GM21515 (cell line): ENCODE measurements around the gene CRACR2A.

Source experiments
- ATAC-seq: cut with Tn5 transposase; IDR thresholded peaks from one replicate; pipeline ENCODE4 v1.9.1; 2021; ENCODE audit not compliant: unreplicated experiment

Gene CRACR2A, protein sequence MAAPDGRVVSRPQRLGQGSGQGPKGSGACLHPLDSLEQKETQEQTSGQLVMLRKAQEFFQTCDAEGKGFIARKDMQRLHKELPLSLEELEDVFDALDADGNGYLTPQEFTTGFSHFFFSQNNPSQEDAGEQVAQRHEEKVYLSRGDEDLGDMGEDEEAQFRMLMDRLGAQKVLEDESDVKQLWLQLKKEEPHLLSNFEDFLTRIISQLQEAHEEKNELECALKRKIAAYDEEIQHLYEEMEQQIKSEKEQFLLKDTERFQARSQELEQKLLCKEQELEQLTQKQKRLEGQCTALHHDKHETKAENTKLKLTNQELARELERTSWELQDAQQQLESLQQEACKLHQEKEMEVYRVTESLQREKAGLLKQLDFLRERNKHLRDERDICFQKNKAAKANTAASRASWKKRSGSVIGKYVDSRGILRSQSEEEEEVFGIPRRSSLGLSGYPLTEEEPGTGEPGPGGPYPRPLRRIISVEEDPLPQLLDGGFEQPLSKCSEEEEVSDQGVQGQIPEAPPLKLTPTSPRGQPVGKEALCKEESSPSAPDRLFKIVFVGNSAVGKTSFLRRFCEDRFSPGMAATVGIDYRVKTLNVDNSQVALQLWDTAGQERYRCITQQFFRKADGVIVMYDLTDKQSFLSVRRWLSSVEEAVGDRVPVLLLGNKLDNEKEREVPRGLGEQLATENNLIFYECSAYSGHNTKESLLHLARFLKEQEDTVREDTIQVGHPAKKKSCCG

DNA sequence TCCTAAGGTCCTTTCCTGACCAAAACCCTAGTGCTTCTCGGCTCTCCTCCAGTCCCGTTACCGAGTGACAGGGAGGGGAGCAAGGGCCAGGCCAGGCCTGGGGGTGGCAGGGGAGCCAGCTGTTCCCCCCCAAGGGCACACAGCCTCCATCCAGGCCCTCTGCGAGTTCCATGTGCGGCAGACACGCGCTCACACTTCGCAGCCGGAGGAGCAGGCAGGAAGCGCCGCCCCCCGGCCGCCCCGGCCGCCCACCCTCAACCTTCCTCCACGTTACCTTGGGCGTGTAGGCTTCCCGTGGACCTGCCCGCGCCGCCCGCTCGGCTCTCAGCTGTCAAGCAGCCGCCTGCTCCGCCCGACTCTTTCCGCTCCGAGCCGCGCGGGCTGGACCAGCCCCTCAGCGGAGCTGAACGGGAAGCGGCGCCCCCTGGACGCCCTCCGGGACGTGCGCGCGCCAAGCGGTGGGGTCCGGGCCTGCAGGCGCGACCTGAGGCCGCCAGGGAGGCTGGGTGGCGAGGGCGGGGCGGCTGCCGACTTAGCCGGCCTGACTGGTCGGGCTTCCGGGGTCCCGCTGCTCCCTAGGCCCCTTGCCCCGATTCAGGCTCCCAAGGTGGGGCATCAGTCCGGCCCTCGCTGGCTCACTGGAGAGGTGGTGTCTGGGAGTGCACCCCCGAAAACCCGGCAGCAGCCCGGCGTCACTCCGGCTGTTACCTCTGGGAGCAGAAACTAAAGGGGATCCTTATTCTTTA lies at the start of gene CRACR2A:
Gene CRACR2A (minus strand): TSS at position 369 of the 746 bp plus-strand sequence. CDS start 56,110 bp downstream, outside the sequence.
- peak; percentile 81 for ATAC-seq

DNA sequence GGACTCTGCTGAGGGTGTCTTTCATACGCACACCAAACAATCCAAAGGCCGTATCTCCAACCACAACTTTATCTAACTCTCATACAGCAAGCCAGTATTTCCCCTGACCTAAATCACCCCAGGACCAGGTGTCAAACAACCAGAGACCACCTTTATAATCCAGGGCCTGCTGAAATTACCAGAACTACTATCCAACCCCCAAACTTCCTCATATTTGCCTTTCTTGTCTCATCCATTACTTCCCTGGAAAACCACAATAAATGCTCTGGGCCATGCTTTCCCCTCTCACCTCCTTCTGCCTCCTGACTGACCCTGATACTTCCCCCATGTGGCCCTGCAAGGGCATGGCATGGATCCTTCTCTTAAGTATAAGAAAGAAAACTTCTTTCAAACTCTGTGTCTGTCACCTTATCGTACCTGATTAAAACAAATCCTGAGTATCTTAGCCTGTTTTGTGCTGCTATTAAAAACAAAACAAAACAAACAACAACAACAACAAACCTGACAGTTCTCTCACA lies 44.7 kb upstream of the CRACR2A start:
- no peak for ATAC-seq

DNA sequence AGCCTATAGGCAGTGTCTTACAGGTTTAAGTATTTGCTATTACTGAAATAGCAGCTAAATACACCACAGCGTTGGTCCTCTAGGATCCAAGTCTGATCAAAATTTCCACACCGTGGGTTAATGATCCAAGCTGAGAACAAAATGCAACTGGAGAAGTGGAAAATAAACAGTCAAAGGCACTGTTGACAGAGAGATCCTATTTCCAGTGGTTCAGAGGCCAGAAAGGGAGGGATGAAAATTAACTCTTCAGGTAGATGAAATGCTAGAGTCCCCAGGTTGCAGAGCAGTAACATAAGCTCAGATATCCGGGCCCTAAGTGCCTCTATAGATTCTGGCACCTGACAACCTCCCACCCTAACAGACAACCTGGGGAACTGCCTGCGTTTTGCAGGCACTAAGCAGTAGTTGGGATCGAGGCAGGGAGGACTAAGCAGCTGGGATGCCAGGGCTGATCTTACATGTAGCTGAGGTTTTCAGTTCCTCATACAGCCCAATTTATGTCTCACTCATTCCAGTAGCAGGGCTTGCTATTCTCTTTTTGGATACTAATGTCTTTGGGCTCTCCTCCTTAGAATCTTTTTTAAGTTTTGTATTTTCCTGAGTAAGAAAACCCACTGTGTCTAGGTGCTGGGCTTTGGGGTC lies 42.7 kb upstream of the CRACR2A start:
- ATAC-seq = no peak

DNA sequence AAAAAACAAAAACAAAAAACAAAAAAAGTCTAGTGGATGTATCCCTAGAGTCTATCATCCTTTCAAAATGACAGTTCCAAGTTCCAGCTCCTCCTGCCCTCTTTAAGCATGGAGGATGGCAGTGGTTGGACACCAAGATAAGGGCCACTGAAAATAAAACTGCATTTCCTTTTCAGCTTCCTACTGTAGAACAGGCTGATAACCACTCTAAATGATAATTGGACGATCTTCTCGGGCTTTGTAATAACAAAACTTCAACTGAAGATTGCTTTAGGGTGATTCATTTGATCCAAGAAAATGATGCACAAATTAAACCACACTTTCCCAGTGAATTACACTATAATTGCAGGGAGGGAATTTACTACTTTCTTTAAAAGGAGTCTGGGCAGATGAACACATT lies 42.2 kb upstream of the CRACR2A start:
- no peak for ATAC-seq

DNA sequence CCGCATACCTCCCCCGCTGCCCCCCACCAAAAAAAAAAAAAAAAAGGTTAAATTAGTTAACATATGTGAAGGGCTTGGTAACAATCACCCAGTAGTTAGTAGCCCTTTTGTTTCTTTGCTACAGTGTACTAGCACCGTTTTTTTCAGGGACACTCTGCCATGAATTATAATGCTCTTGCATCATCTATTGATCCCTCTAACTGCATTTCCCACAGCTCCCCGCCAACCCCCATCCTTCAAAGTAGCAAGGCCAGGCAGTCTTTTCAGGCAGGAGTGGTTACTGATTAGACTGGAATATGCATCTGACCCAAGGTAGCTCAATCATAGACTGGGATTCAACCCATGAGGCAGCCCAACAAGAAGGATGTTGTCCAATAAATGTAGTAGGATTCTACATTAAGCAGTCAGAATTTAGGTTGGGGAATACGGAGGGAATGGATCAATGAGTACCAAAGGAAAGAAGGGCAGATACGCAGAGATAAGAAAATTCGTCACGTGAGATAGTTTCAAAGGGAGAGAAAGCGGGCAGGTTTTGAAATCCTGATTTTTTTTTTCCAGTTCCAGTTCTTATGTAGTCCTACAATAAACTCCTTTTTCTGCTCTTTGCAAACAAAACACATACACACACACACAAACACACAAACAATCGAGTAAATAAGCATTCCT lies 39.8 kb upstream of the CRACR2A start:
- ATAC-seq = no peak

DNA sequence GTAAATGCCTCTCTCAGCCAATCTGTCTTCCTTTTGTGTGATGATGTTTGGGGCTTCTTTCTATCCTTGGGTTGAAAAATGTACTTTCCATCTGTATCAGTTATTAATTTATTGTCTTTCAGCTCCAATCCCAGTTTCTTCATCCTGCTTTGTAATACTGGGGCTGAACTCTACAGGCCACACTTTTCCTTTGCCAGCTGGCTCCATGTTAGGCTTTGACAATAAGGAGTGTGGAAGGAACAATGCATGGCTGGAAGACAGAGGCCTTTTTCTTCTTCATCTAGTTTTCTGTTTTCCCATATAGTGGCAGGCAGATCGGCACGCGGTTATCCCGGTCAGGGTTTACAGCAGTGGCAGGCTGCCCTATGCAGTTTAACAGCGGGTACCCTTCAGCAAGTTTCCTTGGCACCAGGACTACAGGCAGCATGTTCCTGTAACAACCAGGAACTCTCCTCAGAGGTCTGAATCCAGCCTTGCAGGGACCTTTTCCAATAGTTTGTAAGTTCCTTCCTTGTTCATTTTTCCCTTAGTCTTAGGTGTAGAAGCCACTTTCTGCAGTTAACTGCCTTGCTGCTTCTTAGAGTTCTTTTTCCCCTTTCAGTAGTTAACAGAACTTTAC lies 38.5 kb upstream of the CRACR2A start:
- no peak for ATAC-seq

DNA sequence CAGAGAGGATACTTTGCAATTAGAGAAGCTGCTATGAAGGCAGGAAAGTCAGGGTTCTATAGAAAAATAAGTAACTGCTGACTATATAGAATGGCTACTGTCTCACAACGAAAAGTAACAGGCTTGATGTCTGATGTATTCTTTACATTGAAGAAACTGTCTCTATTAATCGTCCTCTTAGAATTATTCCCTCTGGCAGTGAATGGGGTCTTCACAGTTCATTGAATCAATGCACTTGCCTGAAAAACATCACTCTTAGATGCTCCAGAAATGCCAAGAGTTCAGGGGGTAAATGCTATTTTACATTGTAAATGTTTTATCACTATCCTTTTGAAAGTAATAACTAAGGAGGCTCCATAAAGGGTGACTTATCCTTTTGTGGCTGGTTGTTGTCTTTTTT lies 37.7 kb upstream of the CRACR2A start:
- no peak for ATAC-seq

DNA sequence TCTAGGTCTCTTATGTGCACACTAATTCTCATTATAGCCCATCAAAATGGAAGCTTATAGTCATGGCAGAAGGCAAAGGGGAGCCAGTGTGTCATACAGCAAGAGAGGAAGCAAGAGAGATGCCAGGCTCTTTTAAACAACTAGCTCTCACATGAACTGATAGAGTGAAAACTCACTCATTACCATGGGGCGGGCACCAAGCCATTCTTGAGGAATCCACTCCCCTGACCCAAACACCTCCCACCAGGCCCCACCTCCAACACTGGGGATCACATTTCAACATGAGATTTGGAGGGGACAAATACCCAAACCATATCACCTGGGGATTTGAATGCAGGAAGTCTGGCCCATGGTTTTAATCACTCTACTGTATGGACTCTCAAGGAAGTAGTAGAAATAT lies 36.9 kb upstream of the CRACR2A start:
- ATAC-seq = no peak

DNA sequence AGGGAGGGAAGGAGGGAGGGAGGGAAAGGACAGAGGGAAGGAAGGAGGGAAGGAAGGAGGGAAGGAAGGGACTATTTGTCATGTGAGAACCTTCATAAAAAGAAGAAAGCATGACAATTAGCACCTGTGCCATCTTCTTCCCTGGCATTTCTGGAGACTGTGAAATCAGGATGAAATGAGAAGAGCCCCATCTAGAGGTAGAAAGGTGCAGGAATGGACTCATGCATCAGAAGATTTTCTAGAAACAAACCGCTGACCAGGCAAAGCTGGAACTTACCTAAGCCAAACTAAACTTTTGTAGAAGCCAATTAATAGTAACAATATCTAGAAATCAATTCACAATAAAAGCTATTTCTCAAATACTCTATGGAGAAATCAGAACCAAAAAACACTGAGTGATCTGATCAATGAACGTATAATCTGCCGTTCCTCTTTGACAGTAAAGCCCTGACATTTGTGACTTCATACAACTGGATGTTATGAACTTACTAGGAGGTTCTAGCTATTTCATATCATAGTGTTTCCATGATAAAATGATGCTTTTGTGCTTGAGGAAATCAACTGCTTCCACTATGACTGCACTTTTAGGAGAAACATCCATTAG lies 24.4 kb upstream of the CRACR2A start:
- no peak for ATAC-seq

DNA sequence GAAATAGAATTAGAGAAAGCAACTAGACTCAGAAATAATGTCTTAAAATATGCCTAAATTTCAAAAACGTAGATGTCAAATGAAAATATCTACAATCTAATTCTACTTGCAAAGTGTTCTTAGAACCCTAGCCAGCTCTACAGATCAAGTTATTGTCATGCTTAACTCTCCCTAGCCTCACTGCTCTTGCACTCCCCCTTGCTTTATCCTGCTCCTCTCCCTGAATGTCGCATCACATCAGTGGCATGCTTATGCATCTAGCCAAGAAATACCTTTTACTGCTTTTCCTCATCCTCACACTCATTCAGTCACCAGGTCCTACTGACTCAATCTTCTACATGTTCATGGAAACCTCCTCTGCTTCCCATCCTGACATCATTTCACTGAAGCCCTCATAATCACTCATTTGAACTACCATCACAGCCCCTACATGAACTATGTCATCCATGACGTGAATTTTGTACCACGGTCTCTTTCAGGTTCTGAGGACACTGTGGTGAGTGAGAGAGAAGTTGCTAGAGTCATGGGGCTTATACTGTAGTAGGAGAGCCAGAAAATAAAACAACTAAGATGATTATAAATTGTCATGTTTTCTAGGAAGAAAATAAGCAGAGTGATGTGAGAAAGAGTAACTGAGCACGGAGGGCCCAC lies 22.6 kb upstream of the CRACR2A start:
- ATAC-seq = no peak

DNA sequence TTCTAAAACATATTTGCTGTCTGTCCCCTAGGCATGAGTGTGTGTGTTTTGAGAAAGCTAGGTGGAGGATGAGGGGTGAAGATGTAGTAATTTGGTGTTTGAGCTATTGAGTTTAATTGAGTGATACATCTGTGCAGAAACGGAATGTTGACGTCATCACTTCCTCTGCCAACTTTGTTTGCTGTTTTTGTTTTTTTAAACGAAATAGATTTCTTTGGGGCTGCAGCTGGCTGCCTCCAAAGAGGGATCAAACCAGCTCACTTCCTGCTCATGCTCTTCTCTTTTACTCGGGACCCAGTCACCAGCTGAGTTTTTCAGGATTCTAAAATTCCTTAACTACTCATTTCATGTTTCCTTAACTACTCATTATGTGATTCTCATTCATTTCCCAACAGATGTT lies 19.5 kb upstream of the CRACR2A start:
- no peak for ATAC-seq

DNA sequence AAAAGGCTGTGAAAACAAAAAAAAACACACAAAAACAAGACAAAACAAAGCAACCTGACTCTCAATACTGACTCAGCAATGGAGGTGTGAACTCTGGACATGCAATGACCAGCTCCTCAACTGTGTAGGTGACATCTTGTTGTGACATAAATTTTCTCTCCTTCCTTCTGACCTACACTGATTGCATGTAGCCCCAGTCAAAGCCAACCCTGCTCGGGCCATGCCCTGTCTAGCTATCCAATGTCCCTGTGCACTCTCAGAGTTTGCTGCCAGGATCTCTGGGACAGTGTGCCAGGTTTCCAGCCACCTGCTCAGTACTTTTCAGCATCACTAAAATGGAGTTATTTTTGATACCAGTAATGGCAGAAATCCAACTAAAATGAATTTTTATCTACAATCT lies 18.9 kb upstream of the CRACR2A start:
- no peak for ATAC-seq

DNA sequence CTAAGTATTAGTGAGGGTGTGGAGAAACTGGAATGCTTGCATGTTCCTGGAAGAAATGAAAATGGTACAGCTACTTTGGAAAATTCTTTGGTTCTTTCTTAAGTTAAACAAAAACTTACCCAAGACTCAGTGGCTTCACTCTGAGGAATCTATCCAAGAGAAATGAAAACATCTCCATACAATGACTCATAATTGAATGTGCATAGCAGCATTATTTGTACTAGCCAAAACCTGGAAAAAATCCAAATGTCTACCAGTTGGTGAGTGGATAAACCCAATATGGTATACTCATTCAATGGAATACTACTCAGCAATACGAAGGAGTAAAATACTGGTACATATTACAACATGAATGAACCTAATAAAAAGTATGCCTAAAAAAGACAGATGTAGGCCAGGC lies 18.0 kb upstream of the CRACR2A start:
- ATAC-seq = no peak

DNA sequence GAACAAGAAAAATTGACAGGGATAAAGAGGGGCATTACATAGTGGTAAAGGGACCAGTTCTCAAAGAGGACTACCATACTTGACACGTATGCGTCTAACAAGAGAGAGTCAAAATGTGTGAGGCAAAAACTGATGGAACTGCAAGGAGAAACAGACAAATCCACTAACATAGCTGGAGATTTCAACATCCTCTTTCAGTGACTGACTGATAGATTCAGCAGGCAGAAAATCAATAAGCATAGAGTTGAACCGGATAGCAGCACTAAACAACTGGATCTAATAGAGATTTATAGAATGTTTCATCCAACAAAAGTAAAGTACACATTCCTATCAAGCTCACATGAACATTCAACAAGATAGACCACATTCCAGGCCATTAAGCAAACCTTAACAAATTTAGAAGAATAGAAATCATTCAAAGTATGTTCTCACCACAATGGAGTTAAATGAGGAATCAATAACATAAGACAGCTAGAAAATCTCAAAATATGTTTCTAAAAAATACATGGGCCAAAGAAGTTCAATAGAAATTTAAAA lies 16.1 kb upstream of the CRACR2A start:
- no peak for ATAC-seq

DNA sequence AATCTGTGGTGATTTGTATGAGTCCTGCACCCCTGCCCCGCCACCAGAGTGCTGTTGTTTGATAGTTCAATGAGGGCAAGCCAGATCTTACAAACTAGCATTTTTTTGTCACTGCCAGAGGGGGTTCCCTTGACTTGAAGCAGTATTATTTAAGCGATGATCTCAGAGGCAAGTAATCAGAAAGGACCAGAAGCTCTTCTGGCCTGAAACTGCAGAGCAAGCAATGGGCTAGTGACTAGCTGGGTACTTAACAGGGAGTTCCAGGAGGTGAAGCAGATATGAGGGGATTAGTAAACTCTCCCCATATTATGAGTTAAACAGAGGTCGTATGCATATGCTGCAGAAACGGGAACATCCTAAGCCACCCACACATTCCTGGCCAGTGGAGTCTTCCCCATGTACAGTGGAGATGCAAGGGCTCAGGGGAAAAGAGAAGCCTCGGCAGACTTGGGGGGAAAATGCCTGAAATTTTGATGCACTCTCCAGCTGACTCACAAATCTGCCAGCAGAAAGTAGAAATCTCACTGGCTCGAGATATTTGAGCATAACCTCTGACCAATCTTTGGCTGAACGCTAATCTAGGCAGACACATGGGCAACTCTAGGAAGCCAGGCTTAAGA lies 8.3 kb upstream of the CRACR2A start:
- ATAC-seq = no peak

DNA sequence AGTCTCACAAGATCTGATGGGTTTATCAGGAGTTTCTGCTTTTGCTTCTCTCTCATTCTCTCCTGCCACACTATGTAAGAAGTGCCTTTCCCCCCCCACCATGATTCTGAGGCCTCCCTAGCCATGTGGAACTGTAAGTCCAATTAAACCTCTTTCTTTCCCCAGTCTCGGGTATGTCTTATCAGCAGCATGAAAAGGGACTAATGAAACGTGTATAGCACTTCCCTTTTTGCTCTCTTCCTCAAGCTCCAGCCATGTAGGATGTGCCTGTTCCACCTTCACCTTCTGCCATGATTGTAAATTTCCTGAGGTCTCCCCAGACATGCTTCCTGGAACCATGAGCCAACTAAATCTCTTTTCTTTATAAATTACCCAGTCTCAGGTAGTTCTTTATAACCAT lies 7.0 kb upstream of the CRACR2A start:
- ATAC-seq = no peak

DNA sequence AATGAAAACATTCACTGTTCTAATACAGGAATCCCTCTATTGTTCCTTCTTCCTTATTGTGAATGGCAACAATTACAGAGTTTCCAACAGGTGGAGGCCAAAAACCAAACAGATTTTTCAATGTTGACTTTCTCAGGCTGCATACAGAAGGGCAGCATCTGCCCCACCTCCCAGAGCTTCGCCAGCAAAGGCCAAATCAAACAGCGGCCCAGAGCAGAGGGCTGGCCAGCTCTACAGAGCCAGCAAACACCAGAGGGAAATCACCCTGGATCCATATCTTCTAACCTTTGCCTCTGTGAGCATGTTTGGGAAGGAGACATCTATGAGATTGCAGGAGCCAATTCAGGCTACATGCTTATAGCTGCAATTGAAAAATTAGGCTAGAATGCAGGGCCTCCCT lies 4.4 kb upstream of the CRACR2A start:
- no peak for ATAC-seq

DNA sequence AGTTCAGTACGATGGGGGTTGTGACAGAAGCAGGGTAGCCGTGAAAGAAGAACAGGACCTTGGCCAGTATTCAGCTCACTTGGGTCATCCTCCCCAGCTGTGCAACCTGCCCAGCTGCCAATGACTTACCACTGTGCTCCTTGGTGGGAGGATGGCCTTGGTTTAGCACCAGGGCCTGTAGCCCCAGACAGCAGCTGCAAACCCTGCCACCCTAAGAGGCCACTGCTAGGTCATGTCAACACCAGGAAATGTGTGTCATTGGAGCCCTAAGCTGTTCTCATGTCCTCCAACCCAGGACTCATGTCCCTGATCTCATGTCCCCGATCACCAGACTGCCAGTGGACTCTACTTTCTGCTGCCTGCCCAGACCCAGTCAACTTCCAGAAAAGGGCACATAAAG lies 3.0 kb upstream of the CRACR2A start:
- no peak for ATAC-seq
